Loucy (cell line): ENCODE data around the gene PTPRN2.

Experiments used
- H2AFZ ChIP-seq: fragments of 200-600 bp; sonication (generic); 2 replicates; pipeline ENCODE4 v1.6.0; 2016; ENCODE audit warnings: antibody characterized with exemption, mild to moderate bottlenecking, low read length, moderate library complexity
- H3F3A ChIP-seq: fragments of 200-600 bp; 2 replicates; pipeline ENCODE4 v1.6.0; 2016; ENCODE audit warnings: antibody characterized with exemption, low read depth, mild to moderate bottlenecking
- H3K27me3 ChIP-seq: fragments of 200-600 bp; sonication (generic); 2 replicates; pipeline ENCODE4 v1.6.1; 2014; ENCODE audit warnings: low read length, mild to moderate bottlenecking; ENCODE audit not compliant: insufficient read depth, poor library complexity, severe bottlenecking
- H3K36me3 ChIP-seq: fragments of 200-600 bp; sonication (generic); 2 replicates; pipeline ENCODE4 v1.6.1; 2016; ENCODE audit warnings: low read length; ENCODE audit not compliant: insufficient read depth
- H3K4me1 ChIP-seq: fragments of 200-600 bp; sonication (generic); 2 replicates; pipeline ENCODE4 v1.5.1; 2014; ENCODE audit warnings: low read length, mild to moderate bottlenecking; ENCODE audit not compliant: insufficient read depth, poor library complexity, severe bottlenecking
- H3K4me2 ChIP-seq: fragments of 200-600 bp; sonication (generic); 2 replicates; pipeline ENCODE4 v1.6.0; 2014; ENCODE audit warnings: antibody characterized with exemption, low read length, low read depth, mild to moderate bottlenecking; ENCODE audit not compliant: poor library complexity, severe bottlenecking
- H3K4me3 ChIP-seq: fragments of 200-600 bp; sonication (generic); 2 replicates; pipeline ENCODE4 v1.5.1; 2014; ENCODE audit warnings: low read length, mild to moderate bottlenecking, mixed read lengths; ENCODE audit not compliant: poor library complexity, severe bottlenecking
- H3K79me2 ChIP-seq: fragments of 200-600 bp; sonication (generic); 2 replicates; pipeline ENCODE4 v1.6.1; 2014; ENCODE audit warnings: low read length; ENCODE audit not compliant: insufficient read depth
- H3K9ac ChIP-seq: fragments of 200-600 bp; sonication (generic); 2 replicates; pipeline ENCODE4 v1.6.0; 2014; ENCODE audit warnings: mild to moderate bottlenecking, low read depth, low read length, moderate library complexity; ENCODE audit not compliant: poor library complexity, severe bottlenecking
- H3K9me2 ChIP-seq: fragments of 200-600 bp; sonication (generic); replicated peaks from 2 replicates; pipeline ENCODE4 v1.6.1; 2016; ENCODE audit warnings: low read depth, low read length, mixed read lengths
- H3K9me3 ChIP-seq: fragments of 200-600 bp; sonication (generic); 2 replicates; pipeline ENCODE4 v1.6.1; 2014; ENCODE audit warnings: mild to moderate bottlenecking, antibody characterized with exemption, low read length, low read depth; ENCODE audit not compliant: insufficient read depth
- H4K20me1 ChIP-seq: fragments of 200-600 bp; sonication (generic); 2 replicates; pipeline ENCODE4 v1.6.0; 2014; ENCODE audit warnings: antibody characterized with exemption, low read length, mild to moderate bottlenecking; ENCODE audit not compliant: insufficient read depth, poor library complexity, severe bottlenecking
- EZH2phosphoT487 ChIP-seq: fragments of 200-600 bp; IDR thresholded peaks from 2 replicates; pipeline ENCODE4 v1.6.1; 2018; ENCODE audit warnings: antibody characterized with exemption, mild to moderate bottlenecking, moderate library complexity, borderline replicate concordance
- TF ChIP-seq, protein P1 (sequence below): fragments of 200-600 bp; sonication (generic); conservative IDR thresholded peaks from 2 replicates; pipeline ENCODE4 v1.5.1; 2014; ENCODE audit warnings: mild to moderate bottlenecking, antibody characterized with exemption, low read length

PTPRN2 gene

DNA sequence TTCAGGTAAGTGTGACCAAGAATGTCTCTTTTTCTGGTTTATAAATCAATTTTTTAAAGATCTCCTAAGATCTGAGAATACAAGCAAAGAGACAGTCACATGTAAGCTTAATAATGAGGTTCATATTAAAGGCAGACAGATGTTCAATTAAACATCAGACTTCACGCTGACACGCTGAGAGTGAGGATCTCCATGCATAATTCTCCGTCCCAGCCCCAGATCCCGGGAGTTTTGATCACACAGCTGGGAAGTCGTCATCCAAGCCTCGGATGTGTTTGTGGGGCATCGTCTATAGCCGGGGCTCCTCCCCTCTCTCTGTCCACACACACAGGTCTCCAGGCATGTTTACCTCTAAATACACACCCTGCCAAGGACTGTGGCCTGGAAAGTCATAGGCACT, 223.2 kb downstream of the PTPRN2 start:
- Histone ChIP-seq H3K4me1 (no peaks in the 10 kb centered on the region), H3F3A (no peaks in the 10 kb centered on the region), H3K36me3 (no peaks in the 10 kb centered on the region), H3K27me3 (no peaks in the 10 kb centered on the region), H3K79me2 (no peaks in the 10 kb centered on the region), H2AFZ (no peak overlapping the region), H3K4me3 (no peak overlapping the region), H3K4me2 (no peak overlapping the region), H3K9me2 (no peaks in the 10 kb centered on the region), H4K20me1 (no peaks in the 10 kb centered on the region), H3K9ac (no peak overlapping the region), H3K9me3 (peaks cover 13% of the 10 kb centered on the region; the same call in 1 of the 2 replicates)
- TF ChIP-seq EZH2phosphoT487: no peak

DNA sequence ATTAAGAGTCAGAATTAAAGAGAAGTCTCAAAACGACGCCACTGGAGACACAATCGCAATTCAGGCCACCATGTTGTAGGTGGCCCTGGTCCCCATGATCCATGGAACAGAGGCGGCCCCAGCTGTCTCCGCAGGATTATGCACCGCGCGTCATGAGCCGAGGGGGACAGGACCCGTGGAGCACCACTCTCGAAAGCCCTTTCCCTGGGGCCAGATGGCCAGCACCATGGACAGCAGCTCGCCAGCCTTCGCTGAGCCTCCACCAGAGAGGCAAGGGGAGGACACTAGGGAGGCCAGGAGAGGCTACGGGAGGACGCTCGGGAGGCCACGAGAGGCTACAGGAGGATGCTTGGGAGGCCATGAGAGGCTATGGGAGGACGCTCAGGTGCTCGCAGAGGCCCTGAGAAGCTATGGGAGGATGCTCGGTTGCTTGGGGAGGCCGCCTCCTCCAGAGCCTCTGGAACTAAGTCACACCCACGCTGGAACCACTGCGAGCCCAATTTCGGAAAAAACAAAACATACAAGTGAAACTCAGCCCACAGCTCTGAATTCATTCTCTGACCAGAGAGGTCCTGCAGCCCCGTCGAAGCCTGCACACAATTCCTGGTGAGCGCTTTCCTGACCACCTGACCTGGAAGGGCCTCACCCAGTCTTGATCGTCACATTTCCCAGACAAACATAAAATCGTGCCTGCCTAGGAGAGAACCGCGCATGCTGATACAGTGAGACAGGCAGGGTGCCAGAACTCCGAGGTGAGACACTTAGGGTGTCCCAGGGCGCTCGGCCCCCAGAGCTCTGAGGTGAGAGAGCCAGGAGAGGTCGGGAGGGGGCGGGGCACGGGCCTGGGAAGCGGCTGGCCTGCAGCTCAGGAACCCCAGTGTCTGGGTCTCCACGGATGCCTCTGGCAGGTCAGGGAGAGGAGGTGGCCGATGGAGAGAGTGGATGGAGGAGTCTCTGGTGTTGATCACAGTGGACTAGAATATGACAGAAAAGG, 224.4 kb downstream of the PTPRN2 start:
- H3K36me3 ChIP-seq: no peaks in the 10 kb centered on the region
- no peak overlapping the region for H2AFZ ChIP-seq
- H3K9me2 ChIP-seq: no peaks in the 10 kb centered on the region
- H3K4me1 ChIP-seq: no peaks in the 10 kb centered on the region
- H3K79me2 ChIP-seq: no peaks in the 10 kb centered on the region
- TF ChIP-seq, protein P1, sequence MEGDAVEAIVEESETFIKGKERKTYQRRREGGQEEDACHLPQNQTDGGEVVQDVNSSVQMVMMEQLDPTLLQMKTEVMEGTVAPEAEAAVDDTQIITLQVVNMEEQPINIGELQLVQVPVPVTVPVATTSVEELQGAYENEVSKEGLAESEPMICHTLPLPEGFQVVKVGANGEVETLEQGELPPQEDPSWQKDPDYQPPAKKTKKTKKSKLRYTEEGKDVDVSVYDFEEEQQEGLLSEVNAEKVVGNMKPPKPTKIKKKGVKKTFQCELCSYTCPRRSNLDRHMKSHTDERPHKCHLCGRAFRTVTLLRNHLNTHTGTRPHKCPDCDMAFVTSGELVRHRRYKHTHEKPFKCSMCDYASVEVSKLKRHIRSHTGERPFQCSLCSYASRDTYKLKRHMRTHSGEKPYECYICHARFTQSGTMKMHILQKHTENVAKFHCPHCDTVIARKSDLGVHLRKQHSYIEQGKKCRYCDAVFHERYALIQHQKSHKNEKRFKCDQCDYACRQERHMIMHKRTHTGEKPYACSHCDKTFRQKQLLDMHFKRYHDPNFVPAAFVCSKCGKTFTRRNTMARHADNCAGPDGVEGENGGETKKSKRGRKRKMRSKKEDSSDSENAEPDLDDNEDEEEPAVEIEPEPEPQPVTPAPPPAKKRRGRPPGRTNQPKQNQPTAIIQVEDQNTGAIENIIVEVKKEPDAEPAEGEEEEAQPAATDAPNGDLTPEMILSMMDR: no peak
- TF ChIP-seq EZH2phosphoT487: no peak
- no peak overlapping the region for H3K4me3 ChIP-seq
- H3K4me2 ChIP-seq: no peak overlapping the region
- H3K9ac ChIP-seq: no peak overlapping the region
- H4K20me1 ChIP-seq: no peaks in the 10 kb centered on the region
- H3K9me3 ChIP-seq: peaks cover 24% of the 10 kb centered on the region; the same call in 1 of the 2 replicates
- H3K27me3 ChIP-seq: no peaks in the 10 kb centered on the region
- H3F3A ChIP-seq: no peaks in the 10 kb centered on the region

DNA sequence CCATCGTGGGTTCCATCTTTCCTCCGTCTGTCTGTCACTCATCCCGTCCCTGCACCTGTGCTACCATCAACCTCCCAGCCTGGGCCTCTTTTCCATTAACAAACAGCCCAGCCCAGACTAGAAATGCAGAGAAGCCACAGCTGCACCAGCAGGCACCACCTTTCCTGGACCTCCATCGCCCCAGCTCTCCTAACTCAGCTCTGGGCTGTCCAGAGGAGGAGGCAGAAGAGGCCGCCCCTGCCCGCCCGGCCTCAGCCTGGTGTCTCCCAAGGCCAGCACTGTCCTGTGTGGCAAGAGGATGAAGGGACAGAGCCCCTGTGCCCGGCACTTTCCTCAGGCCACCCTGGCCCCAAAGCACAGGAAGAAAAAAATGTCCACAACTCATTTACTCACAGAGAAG, 225.6 kb downstream of the PTPRN2 start:
- H3K9me3 ChIP-seq: peaks cover 25% of the 10 kb centered on the region; the same call in 1 of the 2 replicates

More for the DNA sequence above, 225.6 kb downstream of the PTPRN2 start:
- H3K4me2 ChIP-seq: no peak overlapping the region
- no peaks in the 10 kb centered on the region for H4K20me1 ChIP-seq
- H3K79me2 ChIP-seq: no peaks in the 10 kb centered on the region
- H3K27me3 ChIP-seq: no peaks in the 10 kb centered on the region
- no peaks in the 10 kb centered on the region for H3K36me3 ChIP-seq
- no peak overlapping the region for H3K9ac ChIP-seq
- no peaks in the 10 kb centered on the region for H3F3A ChIP-seq
- no peaks in the 10 kb centered on the region for H3K9me2 ChIP-seq
- H3K4me3 ChIP-seq: no peak overlapping the region
- no peaks in the 10 kb centered on the region for H3K4me1 ChIP-seq
- TF ChIP-seq, protein P1: no peak
- TF ChIP-seq EZH2phosphoT487: no peak
- no peak overlapping the region for H2AFZ ChIP-seq
